Activated naive CD8-positive, alpha-beta T cell treated with anti-CD3 and anti-CD28 coated beads, Interleukin-2, amount 10 ng/mL, durations not matched to agents 7 days and 5 days (primary cell): ENCODE data around the gene FCN1. TPM values are rescaled to one million over a fixed set of nuclear protein-coding genes. Genes with fewer than 3 reads are reported as not detected.

Experiments
- ATAC-seq: fragments of 150-1000 bp; cut with Tn5 transposase; one replicate; pipeline ENCODE4 v1.10.0; 2021; ENCODE audit warnings: low read depth, moderate library complexity
- POLR2A ChIA-PET: fragments of 350-600 bp; sonication (Branson Sonifier 250); formaldehyde crosslinking; loops from one replicate; lab custom pipeline; 2021; ENCODE audit warnings: antibody characterized with exemption; lab: Charles Lee
- DNase-seq: peaks from one replicate; pipeline ENCODE4 v3.0.0; 2021
- H3K27ac Mint-ChIP-seq: one replicate; pipeline ENCODE4 v1.8.0; 2022; ENCODE audit warnings: mild to moderate bottlenecking, mixed read lengths
- H3K27me3 Mint-ChIP-seq: one replicate; pipeline ENCODE4 v1.8.0; 2022; ENCODE audit warnings: mild to moderate bottlenecking, moderate library complexity, mixed read lengths
- H3K36me3 Mint-ChIP-seq: one replicate; pipeline ENCODE4 v1.8.0; 2021; ENCODE audit warnings: mild to moderate bottlenecking, mixed read lengths
- H3K4me1 Mint-ChIP-seq: one replicate; pipeline ENCODE4 v1.8.0; 2021; ENCODE audit warnings: mixed read lengths
- H3K4me3 Mint-ChIP-seq: one replicate; pipeline ENCODE4 v1.8.0; 2022; ENCODE audit warnings: mild to moderate bottlenecking, moderate library complexity, mixed read lengths
- H3K9me3 Mint-ChIP-seq: one replicate; pipeline ENCODE4 v1.8.0; 2021; ENCODE audit warnings: mixed read lengths
- total RNA-seq, 2 experiments: library from RNA; stranded (reverse); gene quantifications; one replicate each; pipeline ENCODE4 v1.2.3, GENCODE V29; 2021

FCN1 gene
- total RNA-seq, 2 experiments from 2014 or later = 2.3 to 2.6 TPM

GRCh38 chr9:134908524-134909309 is 9.0 kb downstream of the FCN1 start:
- Mint-ChIP-seq H3K4me3 (no peak overlapping the region), H3K27ac (no peak overlapping the region), H3K27me3 (peaks cover 18% of the 10 kb centered on the region), H3K9me3 (no peaks in the 10 kb centered on the region), H3K4me1 (no peaks in the 10 kb centered on the region), H3K36me3 (no peaks in the 10 kb centered on the region)
- DNase-seq = no peak
- ATAC-seq = no peak
- POLR2A ChIA-PET = no interaction called here

GRCh38 chr9:134902936-134903335 is 14.8 kb downstream of the FCN1 start:
- H3K4me1 Mint-ChIP-seq = no peaks in the 10 kb centered on the region
- peaks cover 6% of the 10 kb centered on the region for H3K9me3 Mint-ChIP-seq
- DNase-seq (no peak), ATAC-seq (no peak)
- H3K27ac Mint-ChIP-seq = no peak overlapping the region
- peaks cover 6% of the 10 kb centered on the region for H3K27me3 Mint-ChIP-seq
- no peak overlapping the region for H3K4me3 Mint-ChIP-seq
- POLR2A ChIA-PET = no interaction called here
- no peaks in the 10 kb centered on the region for H3K36me3 Mint-ChIP-seq

- POLR2A ChIA-PET = no interaction called here
- no peak overlapping the region for H3K4me3 Mint-ChIP-seq
- no peaks in the 10 kb centered on the region for H3K36me3 Mint-ChIP-seq
- H3K27me3 Mint-ChIP-seq = peaks cover 12% of the 10 kb centered on the region
- no peaks in the 10 kb centered on the region for H3K4me1 Mint-ChIP-seq
- no peak overlapping the region for H3K27ac Mint-ChIP-seq
- peaks cover 6% of the 10 kb centered on the region for H3K9me3 Mint-ChIP-seq
- DNase-seq = no peak
- no peak for ATAC-seq
These were observed 17.9 kb downstream of the FCN1 start for GRCh38 chr9:134899818-134900217.

GRCh38 chr9:134899168-134899567 is 18.5 kb downstream of the FCN1 start:
- Mint-ChIP-seq H3K27me3 (peaks cover 12% of the 10 kb centered on the region), H3K9me3 (peaks cover 6% of the 10 kb centered on the region), H3K36me3 (no peaks in the 10 kb centered on the region), H3K27ac (no peak overlapping the region), H3K4me3 (no peak overlapping the region), H3K4me1 (no peaks in the 10 kb centered on the region)
- DNase-seq = no peak
- ATAC-seq = no peak
- POLR2A ChIA-PET = no interaction called here

- DNase-seq = no peak
- Mint-ChIP-seq H3K9me3 (peaks cover 6% of the 10 kb centered on the region), H3K4me1 (no peaks in the 10 kb centered on the region), H3K27me3 (peaks cover 6% of the 10 kb centered on the region), H3K27ac (no peak overlapping the region), H3K4me3 (no peak overlapping the region), H3K36me3 (no peaks in the 10 kb centered on the region)
- POLR2A ChIA-PET = no interaction called here
- no peak for ATAC-seq
These were observed 19.4 kb downstream of the FCN1 start for GRCh38 chr9:134898319-134898718.

- DNase-seq = no peak
- H3K27ac Mint-ChIP-seq = no peak overlapping the region
- peaks cover 6% of the 10 kb centered on the region for H3K9me3 Mint-ChIP-seq
- no peaks in the 10 kb centered on the region for H3K36me3 Mint-ChIP-seq
- no peak overlapping the region for H3K4me3 Mint-ChIP-seq
- peaks cover 6% of the 10 kb centered on the region for H3K27me3 Mint-ChIP-seq
- POLR2A ChIA-PET = no interaction called here
- ATAC-seq = no peak
- no peaks in the 10 kb centered on the region for H3K4me1 Mint-ChIP-seq
These were observed 20.0 kb downstream of the FCN1 start for GRCh38 chr9:134897584-134898170.

GRCh38 chr9:134896834-134897583 is 20.7 kb downstream of the FCN1 start:
- Mint-ChIP-seq H3K4me3 (no peak overlapping the region), H3K4me1 (no peaks in the 10 kb centered on the region), H3K9me3 (peaks cover 6% of the 10 kb centered on the region), H3K27ac (no peak overlapping the region), H3K36me3 (no peaks in the 10 kb centered on the region), H3K27me3 (peaks cover 6% of the 10 kb centered on the region)
- ATAC-seq = no peak
- POLR2A ChIA-PET = no interaction called here
- no peak for DNase-seq

GRCh38 chr9:134895908-134896833 is 21.5 kb downstream of the FCN1 start:
- H3K27ac Mint-ChIP-seq = no peak overlapping the region
- DNase-seq (no peak), ATAC-seq (no peak)
- peaks cover 6% of the 10 kb centered on the region for H3K27me3 Mint-ChIP-seq
- POLR2A ChIA-PET = no interaction called here
- no peaks in the 10 kb centered on the region for H3K36me3 Mint-ChIP-seq
- peaks cover 6% of the 10 kb centered on the region for H3K9me3 Mint-ChIP-seq
- H3K4me3 Mint-ChIP-seq = no peak overlapping the region
- no peaks in the 10 kb centered on the region for H3K4me1 Mint-ChIP-seq

- no peaks in the 10 kb centered on the region for H3K36me3 Mint-ChIP-seq
- peaks cover 6% of the 10 kb centered on the region for H3K9me3 Mint-ChIP-seq
- no peak for DNase-seq
- POLR2A ChIA-PET = no interaction called here
- H3K4me1 Mint-ChIP-seq = no peaks in the 10 kb centered on the region
- H3K27me3 Mint-ChIP-seq = peaks cover 6% of the 10 kb centered on the region
- H3K27ac Mint-ChIP-seq = no peak overlapping the region
- no peak for ATAC-seq
- H3K4me3 Mint-ChIP-seq = no peak overlapping the region
These were observed 22.2 kb downstream of the FCN1 start for GRCh38 chr9:134895567-134895907.

- Mint-ChIP-seq H3K9me3 (peaks cover 6% of the 10 kb centered on the region), H3K36me3 (no peaks in the 10 kb centered on the region), H3K4me1 (no peaks in the 10 kb centered on the region), H3K27ac (no peak overlapping the region), H3K4me3 (no peak overlapping the region), H3K27me3 (peaks cover 6% of the 10 kb centered on the region)
- POLR2A ChIA-PET = no interaction called here
- DNase-seq (no peak), ATAC-seq (no peak)
These were observed 22.6 kb downstream of the FCN1 start for GRCh38 chr9:134895097-134895496.

- H3K9me3 Mint-ChIP-seq = peaks cover 6% of the 10 kb centered on the region
- POLR2A ChIA-PET = no interaction called here
- DNase-seq = no peak
- no peaks in the 10 kb centered on the region for H3K36me3 Mint-ChIP-seq
- H3K27ac Mint-ChIP-seq = no peak overlapping the region
- no peak overlapping the region for H3K4me3 Mint-ChIP-seq
- no peak for ATAC-seq
- no peaks in the 10 kb centered on the region for H3K4me1 Mint-ChIP-seq
- peaks cover 6% of the 10 kb centered on the region for H3K27me3 Mint-ChIP-seq
These were observed 23.4 kb downstream of the FCN1 start for GRCh38 chr9:134894136-134894860.

GRCh38 chr9:134892820-134893420 is 24.8 kb downstream of the FCN1 start:
- no peak overlapping the region for H3K27ac Mint-ChIP-seq
- ATAC-seq = no peak

More at GRCh38 chr9:134892820-134893420, 24.8 kb downstream of the FCN1 start:
- Mint-ChIP-seq H3K4me3 (no peak overlapping the region), H3K36me3 (no peaks in the 10 kb centered on the region), H3K27me3 (peaks cover 6% of the 10 kb centered on the region), H3K9me3 (no peaks in the 10 kb centered on the region), H3K4me1 (no peaks in the 10 kb centered on the region)
- no peak for DNase-seq
- POLR2A ChIA-PET = no interaction called here
